NB4 (cell line): Measurements from ENCODE around the gene TGFBR3.

Experiments used
- DNase-seq: peaks from one replicate; pipeline ENCODE4 v3.0.0; 2010; ENCODE audit warnings: low read depth
- H3K4me3 ChIP-seq: one replicate; pipeline ENCODE4 v1.5.1; 2011; ENCODE audit warnings: mild to moderate bottlenecking, low read depth, low read length, moderate library complexity
- MYC ChIP-seq: IDR thresholded peaks from 2 replicates; pipeline ENCODE4 v1.6.1; 2011; ENCODE audit warnings: low read depth, low read length
- POLR2A ChIP-seq: IDR thresholded peaks from 2 replicates; pipeline ENCODE4 v1.6.1; 2011; ENCODE audit warnings: mild to moderate bottlenecking; ENCODE audit not compliant: insufficient read length; ENCODE audit errors: extremely low read depth
- TF ChIP-seq, protein P1 (sequence below): IDR thresholded peaks from 2 replicates; pipeline ENCODE4 v1.6.1; 2011; ENCODE audit warnings: low read depth, low read length
- TF ChIP-seq, protein P2 (sequence below): IDR thresholded peaks from one replicate; pipeline ENCODE4 v1.5.1; 2012; ENCODE audit warnings: low read depth, low read length

TGFBR3 gene

DNA sequence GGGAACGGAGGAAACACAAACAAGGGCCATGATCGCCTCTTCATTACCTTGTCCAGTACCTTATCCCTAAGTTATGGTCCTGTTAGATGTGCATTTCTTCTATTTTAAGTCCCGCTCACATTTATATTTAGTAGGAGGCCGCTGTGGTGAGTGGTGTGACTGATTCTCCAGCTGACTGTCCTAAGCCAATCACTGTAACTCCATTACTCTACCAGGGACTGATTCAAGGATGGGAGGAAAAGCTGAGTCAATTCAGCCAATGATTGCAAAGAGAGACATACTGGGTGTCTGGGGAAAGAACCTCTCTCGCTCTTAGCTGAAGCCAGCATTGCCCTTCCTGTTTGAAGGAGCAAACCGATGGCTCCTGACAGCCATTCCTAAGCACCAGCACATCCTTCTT is 59.7 kb downstream of the TGFBR3 start:
- TF ChIP-seq, protein P1, sequence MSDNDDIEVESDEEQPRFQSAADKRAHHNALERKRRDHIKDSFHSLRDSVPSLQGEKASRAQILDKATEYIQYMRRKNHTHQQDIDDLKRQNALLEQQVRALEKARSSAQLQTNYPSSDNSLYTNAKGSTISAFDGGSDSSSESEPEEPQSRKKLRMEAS: no peak
- TF ChIP-seq, protein P2, sequence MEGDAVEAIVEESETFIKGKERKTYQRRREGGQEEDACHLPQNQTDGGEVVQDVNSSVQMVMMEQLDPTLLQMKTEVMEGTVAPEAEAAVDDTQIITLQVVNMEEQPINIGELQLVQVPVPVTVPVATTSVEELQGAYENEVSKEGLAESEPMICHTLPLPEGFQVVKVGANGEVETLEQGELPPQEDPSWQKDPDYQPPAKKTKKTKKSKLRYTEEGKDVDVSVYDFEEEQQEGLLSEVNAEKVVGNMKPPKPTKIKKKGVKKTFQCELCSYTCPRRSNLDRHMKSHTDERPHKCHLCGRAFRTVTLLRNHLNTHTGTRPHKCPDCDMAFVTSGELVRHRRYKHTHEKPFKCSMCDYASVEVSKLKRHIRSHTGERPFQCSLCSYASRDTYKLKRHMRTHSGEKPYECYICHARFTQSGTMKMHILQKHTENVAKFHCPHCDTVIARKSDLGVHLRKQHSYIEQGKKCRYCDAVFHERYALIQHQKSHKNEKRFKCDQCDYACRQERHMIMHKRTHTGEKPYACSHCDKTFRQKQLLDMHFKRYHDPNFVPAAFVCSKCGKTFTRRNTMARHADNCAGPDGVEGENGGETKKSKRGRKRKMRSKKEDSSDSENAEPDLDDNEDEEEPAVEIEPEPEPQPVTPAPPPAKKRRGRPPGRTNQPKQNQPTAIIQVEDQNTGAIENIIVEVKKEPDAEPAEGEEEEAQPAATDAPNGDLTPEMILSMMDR: no peak
- TF ChIP-seq POLR2A (no peak), MYC (no peak)
- DNase-seq: no peak
- no peak overlapping the region for H3K4me3 ChIP-seq

DNA sequence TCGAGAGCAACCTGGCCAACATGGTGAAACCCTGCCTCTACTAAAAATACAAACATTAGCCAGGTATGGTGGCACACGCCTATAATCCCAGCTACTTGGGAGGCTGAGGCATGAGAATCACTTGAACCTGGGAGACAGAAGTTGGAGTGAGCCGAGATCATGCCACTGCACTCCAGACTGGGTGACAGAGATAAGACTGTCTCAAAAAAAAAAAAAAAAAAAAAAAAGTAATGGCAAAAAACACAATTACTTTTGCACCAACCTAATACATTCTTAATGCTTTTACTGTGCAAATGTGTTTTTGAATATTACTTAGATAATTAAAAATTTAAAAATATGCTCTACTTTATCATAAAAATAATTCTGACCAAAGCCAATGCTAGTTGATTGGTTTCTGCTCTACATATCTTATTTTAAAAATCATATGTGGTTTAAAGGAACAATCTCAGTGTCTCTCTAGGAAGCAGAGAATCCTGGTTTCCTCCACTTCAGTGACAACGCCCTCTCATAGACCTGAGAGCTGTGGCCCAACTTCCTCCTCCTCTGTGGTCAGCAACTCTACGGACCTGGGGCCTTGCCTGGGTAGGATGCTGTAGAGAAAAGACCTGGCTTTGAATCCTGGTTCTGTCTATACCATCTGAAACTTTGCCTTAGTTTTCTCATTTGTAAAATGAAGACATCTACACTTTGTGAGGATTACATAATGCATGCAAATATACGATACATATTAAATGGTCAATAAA is 64.7 kb downstream of the TGFBR3 start:
- H3K4me3 ChIP-seq: no peak overlapping the region
- DNase-seq: no peak
- TF ChIP-seq, protein P1: no peak
- TF ChIP-seq POLR2A (no peak), MYC (no peak)
- TF ChIP-seq, protein P2: no peak

DNA sequence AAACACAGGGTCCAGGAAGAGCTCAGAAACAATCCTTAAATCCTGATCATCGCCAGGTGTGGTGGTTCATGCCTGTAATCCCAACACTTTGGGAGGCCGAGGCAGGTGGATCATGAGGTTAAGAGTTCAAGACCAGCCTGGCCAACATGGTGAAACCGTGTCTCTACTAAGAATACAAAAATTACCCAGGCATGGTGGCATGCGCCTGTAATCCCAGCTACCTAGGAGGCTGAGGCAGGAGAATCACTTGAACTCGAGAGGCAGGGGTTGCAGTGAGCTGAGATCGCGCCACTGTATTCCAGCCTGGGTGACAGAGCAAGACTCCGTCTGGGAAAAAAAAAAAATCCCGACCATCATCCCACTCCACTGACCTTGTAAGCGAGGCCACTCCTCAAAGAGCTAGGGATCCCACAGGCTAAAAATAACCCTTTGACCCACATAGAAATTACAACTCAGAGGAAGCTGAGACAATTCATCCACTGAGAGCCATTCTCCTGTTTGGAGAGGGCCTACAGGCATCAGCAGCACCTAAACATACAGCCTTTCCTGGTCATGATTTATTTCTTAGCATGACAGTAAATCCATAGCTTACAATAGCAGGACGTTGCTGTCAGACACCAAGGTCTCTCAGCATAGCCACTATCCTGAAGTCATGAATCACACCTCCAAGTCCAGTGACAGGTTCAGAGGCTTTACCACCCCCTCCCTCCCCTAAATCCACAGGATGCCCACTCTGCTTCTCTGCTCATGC is 66.7 kb downstream of the TGFBR3 start:
- no peak for DNase-seq
- TF ChIP-seq POLR2A (no peak), MYC (no peak)
- TF ChIP-seq, protein P1: no peak
- TF ChIP-seq, protein P2: no peak
- no peak overlapping the region for H3K4me3 ChIP-seq

DNA sequence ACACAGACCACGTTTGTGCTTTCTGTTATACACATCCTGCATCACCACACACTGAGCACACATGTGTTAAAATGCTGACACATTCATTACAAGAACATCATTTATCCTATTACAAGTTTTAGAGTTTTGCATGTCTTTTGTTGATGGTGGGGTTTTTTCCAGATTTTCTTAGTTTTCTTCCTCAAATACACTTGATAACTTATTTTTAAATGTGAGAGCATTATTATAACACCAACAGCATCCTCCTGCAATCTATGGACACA is 67.3 kb downstream of the TGFBR3 start:
- no peak for DNase-seq
- TF ChIP-seq, protein P1: no peak
- no peak overlapping the region for H3K4me3 ChIP-seq

DNA sequence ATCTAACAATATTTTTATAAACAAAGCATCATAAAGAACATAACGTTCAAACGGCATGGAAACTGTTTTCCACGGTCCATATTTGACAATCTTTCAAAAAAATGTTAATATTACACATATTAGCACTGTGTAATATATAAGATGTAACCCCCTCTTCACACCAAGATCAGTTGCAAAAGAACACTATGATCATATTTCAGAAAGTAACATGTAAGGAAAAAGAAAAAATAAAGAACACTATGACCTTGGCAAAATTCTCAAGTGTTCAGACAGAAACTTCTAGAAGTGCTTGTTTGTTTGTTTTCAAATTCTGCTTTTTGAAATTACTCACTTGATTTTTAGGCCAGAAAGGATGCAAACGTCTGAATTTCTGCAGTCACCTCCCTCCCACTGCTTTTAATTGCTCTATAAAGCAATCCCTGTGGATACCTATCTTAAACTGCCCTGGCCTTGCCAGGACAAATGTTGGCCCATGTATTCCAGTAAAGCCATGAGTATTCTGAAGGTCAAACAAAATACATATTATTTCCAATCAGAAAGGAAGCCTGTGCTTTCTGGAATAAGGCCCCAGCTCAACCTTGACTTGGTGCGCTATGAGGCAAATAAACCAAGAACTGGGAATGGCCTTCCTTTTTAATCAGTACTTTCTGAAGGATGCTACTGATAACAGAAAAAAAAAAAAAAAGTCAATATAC is 68.6 kb downstream of the TGFBR3 start:
- DNase-seq: no peak
- TF ChIP-seq, protein P2: no peak
- TF ChIP-seq POLR2A: no peak
- TF ChIP-seq, protein P1: no peak
- no peak for TF ChIP-seq MYC
- H3K4me3 ChIP-seq: no peak overlapping the region

DNA sequence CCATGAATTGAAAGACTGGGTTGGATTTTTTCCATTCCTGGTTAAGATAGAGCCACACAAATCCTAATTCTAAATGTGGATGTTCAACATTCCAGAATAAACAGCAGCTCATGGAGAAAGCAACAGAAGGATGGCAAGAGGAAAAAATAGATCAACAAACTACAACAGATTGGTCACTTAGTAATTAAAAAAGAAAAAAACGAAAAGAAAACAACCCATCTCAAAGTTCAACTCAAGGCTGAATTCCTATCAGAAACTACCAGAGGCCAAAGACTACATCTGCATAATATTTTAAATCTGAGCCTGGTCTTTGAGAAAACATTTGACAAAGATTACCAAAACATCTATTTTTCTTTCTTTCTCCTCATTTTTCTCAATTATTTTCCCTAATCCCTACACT is 69.9 kb downstream of the TGFBR3 start:
- TF ChIP-seq, protein P2: no peak
- TF ChIP-seq, protein P1: no peak
- no peak for TF ChIP-seq MYC
- DNase-seq: no peak
- no peak overlapping the region for H3K4me3 ChIP-seq
